Uterus (tissue), 4 donors: ENCODE measurements around the gene ADGRE1. TPM values are rescaled to one million over a fixed set of nuclear protein-coding genes. Genes with fewer than 3 reads are reported as not detected.

ENCODE experiments used
- DNase-seq, 2 donors: peaks; one replicate each; pipeline ENCODE4 v3.0.0-alpha.2; 2019 to 2020
- H3K27ac ChIP-seq, 2 donors: fragments of 200-600 bp; sonication (generic); 1 replicate in 1 of 2; 2 replicates in 1 of 2; pipeline ENCODE4 v1.5.1; 2016 to 2018
- H3K27me3 ChIP-seq, 2 donors: fragments of 200-600 bp; sonication (generic); one replicate each; pipeline ENCODE4 v1.5.1; 2018 to 2019; ENCODE audit warnings: control low read depth in 1 of 2
- H3K36me3 ChIP-seq, 2 donors: fragments of 200-600 bp; sonication (generic); one replicate each; pipeline ENCODE4 v1.5.1; 2019; ENCODE audit warnings: control low read depth in 1 of 2
- H3K4me1 ChIP-seq, 2 donors: fragments of 200-600 bp; sonication (generic); one replicate each; pipeline ENCODE4 v1.5.1; 2018 to 2019; ENCODE audit warnings: control low read depth in 1 of 2
- H3K4me3 ChIP-seq, 2 donors: fragments of 200-600 bp; sonication (generic); 1 replicate in 1 of 2; 2 replicates in 1 of 2; pipeline ENCODE4 v1.5.1; 2018 to 2019; ENCODE audit warnings: mild to moderate bottlenecking in 1 of 2
- H3K9me3 ChIP-seq, 2 donors: fragments of 200-600 bp; sonication (generic); one replicate each; pipeline ENCODE4 v1.5.1; 2019; ENCODE audit warnings: control low read depth in 1 of 2
- POLR2A ChIP-seq, 2 donors: fragments of 450-650 bp; IDR thresholded peaks; one replicate each; pipeline ENCODE4 v1.6.1; 2016; ENCODE audit warnings: antibody characterized with exemption in 2 of 2, mild to moderate bottlenecking in 1 of 2, moderate library complexity in 1 of 2
- intact Hi-C: fragments of 100-400 bp; cut with DNase I; formaldehyde crosslinking; loops from one replicate; pipeline ENCODE4 v1.15.1; 2023; ENCODE audit warnings: low total_unique reads
- total RNA-seq, 4 donors: library from RNA; depleted of rRNA in 3 of 4; stranded (reverse); fragments of >200 nt in 3 of 4; gene quantifications; one replicate each; pipeline versions ENCODE4 v1.1.0 to v1.2.4, GENCODE V29; 2014 to 2023
- TF ChIP-seq, protein P1 (sequence below), 4 experiments: fragments of 200-600 bp in 2 of 4; fragments of 450-650 bp in 2 of 4; sonication (generic) in 2 of 4; IDR thresholded peaks; one replicate each; pipeline ENCODE4 v1.5.1; 2016 to 2019; ENCODE audit warnings: antibody characterized with exemption in 4 of 4, mild to moderate bottlenecking in 2 of 4, moderate library complexity in 1 of 4
- donor health status: DM: yes; HTN: yes; CAD: no.

The ADGRE1 gene
- total RNA-seq, 4 donors from 2014 or later, result 0.21 to 1.0 TPM; not detected in 2

DNA sequence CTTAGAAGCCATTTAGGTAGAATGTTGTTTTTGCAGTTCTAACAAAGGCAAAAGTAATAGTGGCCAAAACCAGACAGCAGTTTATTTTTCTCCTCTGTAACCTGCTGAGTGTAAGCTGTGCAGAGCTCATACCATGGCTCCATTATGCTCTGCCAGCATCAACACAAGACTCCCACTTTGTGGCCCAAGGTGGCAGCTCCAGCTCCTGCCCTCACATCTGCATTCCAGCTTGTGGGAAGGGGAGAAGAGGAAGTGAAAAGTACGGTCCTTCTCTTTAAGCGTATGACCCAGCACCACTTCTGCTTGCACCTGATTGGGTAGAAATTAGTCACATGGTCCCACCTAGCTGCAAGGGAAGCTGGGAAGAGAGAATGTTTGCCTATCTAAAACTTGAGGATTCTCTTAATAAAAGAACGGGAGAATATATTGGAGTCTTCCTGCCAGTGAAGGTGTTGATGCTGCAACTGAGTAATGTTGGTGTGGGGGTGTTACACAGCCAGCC lies 19.2 kb downstream of the ADGRE1 start:
- Histone ChIP-seq H3K4me3 (no peak overlapping the region), H3K9me3 (peaks cover 0 to 11% of the 10 kb centered on the region in 2 donors), H3K4me1 (no peaks in the 10 kb centered on the region), H3K27me3 (no peaks in the 10 kb centered on the region), H3K36me3 (no peaks in the 10 kb centered on the region), H3K27ac (no peak overlapping the region)
- intact Hi-C loops, result no loop called here
- TF ChIP-seq, protein P1, sequence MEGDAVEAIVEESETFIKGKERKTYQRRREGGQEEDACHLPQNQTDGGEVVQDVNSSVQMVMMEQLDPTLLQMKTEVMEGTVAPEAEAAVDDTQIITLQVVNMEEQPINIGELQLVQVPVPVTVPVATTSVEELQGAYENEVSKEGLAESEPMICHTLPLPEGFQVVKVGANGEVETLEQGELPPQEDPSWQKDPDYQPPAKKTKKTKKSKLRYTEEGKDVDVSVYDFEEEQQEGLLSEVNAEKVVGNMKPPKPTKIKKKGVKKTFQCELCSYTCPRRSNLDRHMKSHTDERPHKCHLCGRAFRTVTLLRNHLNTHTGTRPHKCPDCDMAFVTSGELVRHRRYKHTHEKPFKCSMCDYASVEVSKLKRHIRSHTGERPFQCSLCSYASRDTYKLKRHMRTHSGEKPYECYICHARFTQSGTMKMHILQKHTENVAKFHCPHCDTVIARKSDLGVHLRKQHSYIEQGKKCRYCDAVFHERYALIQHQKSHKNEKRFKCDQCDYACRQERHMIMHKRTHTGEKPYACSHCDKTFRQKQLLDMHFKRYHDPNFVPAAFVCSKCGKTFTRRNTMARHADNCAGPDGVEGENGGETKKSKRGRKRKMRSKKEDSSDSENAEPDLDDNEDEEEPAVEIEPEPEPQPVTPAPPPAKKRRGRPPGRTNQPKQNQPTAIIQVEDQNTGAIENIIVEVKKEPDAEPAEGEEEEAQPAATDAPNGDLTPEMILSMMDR (IDR thresholded peaks at IDR 0.05), result no peak
- TF ChIP-seq POLR2A (IDR thresholded peaks at IDR 0.05), result no peak
- DNase-seq, result no peak

DNA sequence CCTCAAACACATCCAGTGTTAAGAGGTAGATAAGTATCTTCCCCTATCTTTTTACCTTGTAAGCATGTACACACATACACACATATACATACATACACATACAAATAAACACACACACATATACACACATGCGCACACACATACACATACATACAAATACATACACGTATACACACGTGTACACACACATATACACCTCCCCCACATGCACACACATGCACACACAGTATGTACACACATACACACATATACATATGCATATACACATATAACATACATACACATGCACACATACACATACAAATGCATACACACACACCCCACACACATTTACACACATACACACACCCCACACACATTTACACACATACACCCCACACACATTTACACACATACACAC lies 24.1 kb downstream of the ADGRE1 start:
- Histone ChIP-seq H3K9me3 (peaks cover 0 to 10% of the 10 kb centered on the region in 2 donors), H3K27me3 (no peaks in the 10 kb centered on the region), H3K27ac (no peak overlapping the region), H3K4me3 (no peak overlapping the region), H3K4me1 (no peaks in the 10 kb centered on the region), H3K36me3 (no peaks in the 10 kb centered on the region)
- intact Hi-C loops, result no loop called here
- DNase-seq, result no peak
- no peak for TF ChIP-seq POLR2A (IDR thresholded peaks at IDR 0.05)
- TF ChIP-seq, protein P1 (IDR thresholded peaks at IDR 0.05), result no peak

DNA sequence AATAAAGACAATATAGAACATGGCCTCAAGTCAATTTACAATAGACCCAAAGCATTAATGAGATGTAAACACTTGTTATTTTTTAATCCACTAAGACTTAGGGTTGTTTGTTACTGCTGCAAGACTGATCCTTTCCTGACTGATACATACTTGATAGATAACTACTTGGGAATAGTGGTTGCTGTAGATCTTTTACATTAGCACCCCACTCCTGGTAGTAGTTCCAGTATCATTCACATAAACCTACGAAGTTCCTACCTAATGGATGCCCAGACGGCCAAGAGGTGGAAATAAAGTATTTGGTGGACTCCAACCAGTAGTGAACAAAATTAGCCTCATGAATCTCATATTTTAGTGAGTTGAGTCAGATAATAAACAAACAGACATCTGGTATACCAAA lies 26.9 kb downstream of the ADGRE1 start:
- Histone ChIP-seq H3K9me3 (no peaks in the 10 kb centered on the region), H3K27me3 (no peaks in the 10 kb centered on the region), H3K27ac (no peak overlapping the region), H3K4me1 (no peaks in the 10 kb centered on the region), H3K36me3 (no peaks in the 10 kb centered on the region), H3K4me3 (no peak overlapping the region)
- no peak for DNase-seq
- TF ChIP-seq, protein P1 (IDR thresholded peaks at IDR 0.05), result no peak
- no peak for TF ChIP-seq POLR2A (IDR thresholded peaks at IDR 0.05)
- intact Hi-C loops, result no loop called here

DNA sequence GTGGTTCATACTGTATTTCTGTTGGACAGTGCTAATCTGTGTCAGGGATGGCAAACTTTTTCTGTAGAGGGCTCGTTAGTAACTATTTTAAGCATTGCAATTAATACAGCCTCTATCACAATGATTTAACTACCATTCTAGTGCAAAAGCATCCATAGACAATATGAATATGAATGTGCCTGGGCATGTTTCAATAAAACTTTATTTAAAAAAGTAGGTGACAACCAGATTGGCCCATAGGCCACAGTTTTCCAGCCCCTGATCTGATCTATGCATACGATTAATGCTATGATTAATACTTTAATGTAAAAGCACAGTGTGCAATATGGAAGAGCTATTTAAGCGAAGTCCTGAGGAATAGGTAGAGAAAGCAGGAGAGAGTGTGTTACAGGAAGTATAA lies 29.6 kb downstream of the ADGRE1 start:
- Histone ChIP-seq H3K27me3 (no peaks in the 10 kb centered on the region), H3K4me3 (no peak overlapping the region), H3K4me1 (no peaks in the 10 kb centered on the region), H3K36me3 (no peaks in the 10 kb centered on the region), H3K27ac (no peak overlapping the region), H3K9me3 (no peaks in the 10 kb centered on the region)
- no peak for DNase-seq
- intact Hi-C loops, result no loop called here
- TF ChIP-seq POLR2A (IDR thresholded peaks at IDR 0.05), result no peak
- TF ChIP-seq, protein P1 (IDR thresholded peaks at IDR 0.05), result no peak

DNA sequence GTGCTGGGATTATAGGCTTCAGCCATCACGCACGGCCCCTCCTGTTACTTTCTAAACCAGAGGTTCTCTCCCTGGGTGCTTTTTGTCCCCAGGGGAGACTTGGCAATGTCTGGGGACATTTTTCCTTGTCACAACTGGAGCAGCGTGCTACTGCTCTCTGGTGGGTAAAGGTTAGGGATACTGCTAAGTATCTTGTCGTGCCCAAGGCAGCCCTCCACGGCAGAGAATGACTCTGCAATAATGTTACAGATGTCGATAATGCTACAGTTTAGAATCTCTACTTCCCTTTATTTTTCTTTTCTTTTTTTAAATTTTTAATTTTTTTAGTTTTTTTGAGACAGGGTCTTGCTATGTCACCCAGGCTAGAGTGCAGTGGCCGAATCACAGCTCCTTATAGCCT lies 38.0 kb downstream of the ADGRE1 start:
- Histone ChIP-seq H3K9me3 (peaks cover 0 to 3% of the 10 kb centered on the region in 2 donors), H3K4me3 (no peak overlapping the region), H3K27me3 (no peaks in the 10 kb centered on the region), H3K27ac (no peak overlapping the region), H3K36me3 (no peaks in the 10 kb centered on the region), H3K4me1 (no peaks in the 10 kb centered on the region)
- TF ChIP-seq, protein P1 (IDR thresholded peaks at IDR 0.05), result no peak
- no peak for TF ChIP-seq POLR2A (IDR thresholded peaks at IDR 0.05)
- intact Hi-C loops, result no loop called here
- no peak for DNase-seq
